SK-N-SH treated with all-trans-retinoic acid at 6 μM for 48 hours (cell line): ENCODE data around the gene HOXA6.

Source experiments
- PATZ1 ChIP-seq: fragments of 250-450 bp; sonication (Bioruptor Pico); IDR thresholded peaks from 2 replicates; pipeline ENCODE4 v1.8.0; 2020; ENCODE audit warnings: mild to moderate bottlenecking, moderate library complexity, borderline replicate concordance
- ZFP3 ChIP-seq: fragments of 250-450 bp; sonication (Bioruptor Pico); IDR thresholded peaks from 2 replicates; pipeline ENCODE4 v1.5.0; 2020; ENCODE audit warnings: mild to moderate bottlenecking, moderate library complexity

- TF ChIP-seq PATZ1 (CRISPR knock-in tag) (no peak), ZFP3 (CRISPR knock-in tag) (no peak)
These were observed 2.8 kb downstream of the HOXA6 start for GRCh38 chr7:27144781-27145164.
